ENCODE results near the gene TMEM221. TPM values are rescaled to one million over a fixed set of nuclear protein-coding genes. Genes with fewer than 3 reads are reported as not detected.

TMEM221 gene
- total and polyA plus RNA-seq, 9 of the 15 experiments (the other 6 are each of a cell fraction or from before 2014, with no cell fraction given), result 0.06 to 0.35 TPM; not detected in 7

DNA sequence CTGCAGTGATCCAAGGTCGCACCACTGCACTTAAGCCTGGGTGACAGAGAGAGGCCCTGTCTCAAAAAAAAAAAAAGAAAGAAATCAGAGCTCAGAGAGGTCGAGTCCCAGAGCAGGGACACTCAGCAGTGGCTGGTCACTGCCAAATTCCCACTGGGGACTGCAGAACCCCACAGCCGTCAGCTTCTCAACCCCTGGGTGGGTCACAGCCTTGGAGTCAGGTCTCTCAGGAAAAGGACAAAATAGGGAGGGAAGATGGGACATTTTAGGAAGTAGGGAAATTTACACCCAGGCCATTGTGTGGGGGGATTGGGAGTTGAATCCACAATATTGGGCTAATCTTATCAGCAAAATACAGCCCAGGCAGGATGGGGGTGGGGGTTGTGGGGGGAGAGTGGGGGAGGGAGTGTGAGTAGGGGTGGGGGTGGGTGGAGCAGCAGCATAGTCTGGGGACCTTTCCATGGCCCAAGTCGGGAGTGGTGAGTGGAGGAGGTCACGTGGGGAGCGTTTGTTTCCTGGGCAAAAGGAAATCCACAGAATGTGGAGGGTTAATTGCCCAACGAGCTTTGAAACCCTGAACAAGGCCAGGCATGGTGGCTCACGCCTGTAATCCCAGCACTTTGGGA, 49.5 kb downstream of the TMEM221 start (continued):
- TF ChIP-seq ZNF384 (IDR thresholded peaks at IDR 0.05; ENCODE audit: low read depth, low read length) (peak; percentile 51; the same call in 1 of the 2 replicates), MCM2 (IDR thresholded peaks at IDR 0.05; ENCODE audit: low read depth) (no peak), DPF2 (IDR thresholded peaks at IDR 0.05) (peak; percentile 74), HDAC1 (IDR thresholded peaks at IDR 0.05) (peak in 1 of 2 experiments; percentile 59; a peak in 2 of 4 replicates), ZNF224 (CRISPR knock-in tag; IDR thresholded peaks at IDR 0.05) (no peak), ZFX (CRISPR knock-in tag; IDR thresholded peaks at IDR 0.05) (peak; percentile 38; the same call in 1 of the 2 replicates), EP300 (IDR thresholded peaks at IDR 0.05; ENCODE audit: low read length) (peak; percentile 52; the same call in 1 of the 2 replicates), KAT7 (CRISPR knock-in tag; IDR thresholded peaks at IDR 0.05; ENCODE audit: borderline replicate concordance) (no peak), USF2 (CRISPR knock-in tag; IDR thresholded peaks at IDR 0.05) (peak; percentile 87), SMARCA5 (IDR thresholded peaks at IDR 0.05) (peak; percentile 92), EWSR1 (IDR thresholded peaks at IDR 0.05; ENCODE audit: borderline replicate concordance, low read depth, partially characterized antibody) (no peak), CBX3 (IDR thresholded peaks at IDR 0.05; ENCODE audit: borderline replicate concordance in 1 of 2, low read length in 2 of 2) (0 out of 3 replicates have a peak, but pooled peaks of 1 of the 2 experiments have one; percentile 23), ADNP (tag; IDR thresholded peaks at IDR 0.05) (peak; percentile 63; the same call in 1 of the 2 replicates), ZNF830 (CRISPR knock-in tag; IDR thresholded peaks at IDR 0.05) (no peak), ZNF280A (IDR thresholded peaks at IDR 0.05; ENCODE audit: low read depth, partially characterized antibody) (no peak), KDM4B (IDR thresholded peaks at IDR 0.05; ENCODE audit: borderline replicate concordance in 2 of 2, low read depth in 1 of 2) (no peak), ETV5 (CRISPR knock-in tag; IDR thresholded peaks at IDR 0.05; ENCODE audit: low read depth) (no peak), JUND (IDR thresholded peaks at IDR 0.05; ENCODE audit: borderline replicate concordance, low read depth, low read length) (peak; percentile 26; the same call in 1 of the 2 replicates), JUND (tag; IDR thresholded peaks at IDR 0.05; ENCODE audit: borderline replicate concordance, low read depth, low read length) (no peak)
- TF ChIP-seq, protein P1, sequence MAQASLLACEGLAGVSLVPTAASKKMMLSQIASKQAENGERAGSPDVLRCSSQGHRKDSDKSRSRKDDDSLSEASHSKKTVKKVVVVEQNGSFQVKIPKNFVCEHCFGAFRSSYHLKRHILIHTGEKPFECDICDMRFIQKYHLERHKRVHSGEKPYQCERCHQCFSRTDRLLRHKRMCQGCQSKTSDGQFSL (CRISPR knock-in tag; IDR thresholded peaks at IDR 0.05), result no peak
- TF ChIP-seq, protein P1 (tag; IDR thresholded peaks at IDR 0.05), result peak in 1 of 2 experiments; percentile 65; a peak in 2 of 4 replicates
- TF ChIP-seq, protein P2, sequence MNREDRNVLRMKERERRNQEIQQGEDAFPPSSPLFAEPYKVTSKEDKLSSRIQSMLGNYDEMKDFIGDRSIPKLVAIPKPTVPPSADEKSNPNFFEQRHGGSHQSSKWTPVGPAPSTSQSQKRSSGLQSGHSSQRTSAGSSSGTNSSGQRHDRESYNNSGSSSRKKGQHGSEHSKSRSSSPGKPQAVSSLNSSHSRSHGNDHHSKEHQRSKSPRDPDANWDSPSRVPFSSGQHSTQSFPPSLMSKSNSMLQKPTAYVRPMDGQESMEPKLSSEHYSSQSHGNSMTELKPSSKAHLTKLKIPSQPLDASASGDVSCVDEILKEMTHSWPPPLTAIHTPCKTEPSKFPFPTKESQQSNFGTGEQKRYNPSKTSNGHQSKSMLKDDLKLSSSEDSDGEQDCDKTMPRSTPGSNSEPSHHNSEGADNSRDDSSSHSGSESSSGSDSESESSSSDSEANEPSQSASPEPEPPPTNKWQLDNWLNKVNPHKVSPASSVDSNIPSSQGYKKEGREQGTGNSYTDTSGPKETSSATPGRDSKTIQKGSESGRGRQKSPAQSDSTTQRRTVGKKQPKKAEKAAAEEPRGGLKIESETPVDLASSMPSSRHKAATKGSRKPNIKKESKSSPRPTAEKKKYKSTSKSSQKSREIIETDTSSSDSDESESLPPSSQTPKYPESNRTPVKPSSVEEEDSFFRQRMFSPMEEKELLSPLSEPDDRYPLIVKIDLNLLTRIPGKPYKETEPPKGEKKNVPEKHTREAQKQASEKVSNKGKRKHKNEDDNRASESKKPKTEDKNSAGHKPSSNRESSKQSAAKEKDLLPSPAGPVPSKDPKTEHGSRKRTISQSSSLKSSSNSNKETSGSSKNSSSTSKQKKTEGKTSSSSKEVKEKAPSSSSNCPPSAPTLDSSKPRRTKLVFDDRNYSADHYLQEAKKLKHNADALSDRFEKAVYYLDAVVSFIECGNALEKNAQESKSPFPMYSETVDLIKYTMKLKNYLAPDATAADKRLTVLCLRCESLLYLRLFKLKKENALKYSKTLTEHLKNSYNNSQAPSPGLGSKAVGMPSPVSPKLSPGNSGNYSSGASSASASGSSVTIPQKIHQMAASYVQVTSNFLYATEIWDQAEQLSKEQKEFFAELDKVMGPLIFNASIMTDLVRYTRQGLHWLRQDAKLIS (CRISPR knock-in tag; IDR thresholded peaks at IDR 0.05), result no peak

Measured in K562 (cell line).